Mesenchymal stem cell (in vitro differentiated cells and primary cell): ENCODE data around the gene TMEM141.

ENCODE experiments used
- DNase-seq: peaks from one replicate; pipeline ENCODE4 v3.0.0-alpha.2; 2013
- H2AFZ ChIP-seq: one replicate; pipeline ENCODE4 v1.6.1; 2013; ENCODE audit warnings: low read depth, mild to moderate bottlenecking, control low read depth, inconsistent platforms, low read length, moderate library complexity
- H2AK5ac ChIP-seq: 2 replicates; pipeline ENCODE4 v1.6.1; 2013; ENCODE audit warnings: low read length, moderate library complexity, mild to moderate bottlenecking, inconsistent platforms; ENCODE audit not compliant: severe bottlenecking
- H2BK120ac ChIP-seq: one replicate; pipeline ENCODE4 v1.6.1; 2013; ENCODE audit warnings: low read depth, mild to moderate bottlenecking, inconsistent platforms, low read length, moderate library complexity
- H2BK12ac ChIP-seq, 2 experiments: one replicate each; pipeline ENCODE4 v1.6.1; 2013; ENCODE audit warnings: inconsistent platforms in 2 of 2, low read length in 2 of 2, mild to moderate bottlenecking in 2 of 2, moderate library complexity in 2 of 2, control low read depth in 1 of 2
- H2BK15ac ChIP-seq: one replicate; pipeline ENCODE4 v1.6.1; 2013; ENCODE audit warnings: mild to moderate bottlenecking, low read depth, inconsistent platforms; ENCODE audit not compliant: poor library complexity, severe bottlenecking
- H2BK5ac ChIP-seq: 2 replicates; pipeline ENCODE4 v1.6.1; 2013; ENCODE audit warnings: low read depth, mild to moderate bottlenecking, low read length, control low read depth, inconsistent platforms; ENCODE audit not compliant: poor library complexity, severe bottlenecking
- H3K14ac ChIP-seq, 2 experiments: one replicate each; pipeline ENCODE4 v1.6.1; 2013; ENCODE audit warnings: inconsistent platforms in 2 of 2, low read length in 2 of 2, control low read depth in 1 of 2, mild to moderate bottlenecking in 1 of 2, moderate library complexity in 1 of 2
- H3K18ac ChIP-seq, 2 experiments: one replicate each; pipeline ENCODE4 v1.6.1; 2013; ENCODE audit warnings: inconsistent platforms in 2 of 2, low read length in 2 of 2, control low read depth in 1 of 2, low read depth in 1 of 2, mild to moderate bottlenecking in 1 of 2
- H3K23ac ChIP-seq, 2 experiments: one replicate each; pipeline ENCODE4 v1.6.1; 2013; ENCODE audit warnings: inconsistent platforms in 2 of 2, low read length in 2 of 2, mild to moderate bottlenecking in 2 of 2, moderate library complexity in 2 of 2, control low read depth in 1 of 2
- H3K27ac ChIP-seq: 2 replicates; pipeline ENCODE4 v1.5.1; 2013; ENCODE audit warnings: mild to moderate bottlenecking, moderate library complexity, low read length, control low read depth, inconsistent platforms; ENCODE audit not compliant: poor library complexity, severe bottlenecking
- H3K27me3 ChIP-seq, 2 experiments: 2 replicates each; pipeline versions ENCODE4 v1.6.1 to v1.7.0; 2013; ENCODE audit warnings: low read length in 2 of 2, mild to moderate bottlenecking in 2 of 2, moderate library complexity in 2 of 2, control low read depth in 1 of 2, inconsistent platforms in 1 of 2; ENCODE audit not compliant: control insufficient read depth in 1 of 2, insufficient read depth in 1 of 2
- H3K36me3 ChIP-seq, 2 experiments: 2 replicates each; pipeline versions ENCODE4 v1.6.1 to v1.7.0; 2013; ENCODE audit warnings: low read length in 2 of 2, control low read depth in 1 of 2, inconsistent platforms in 1 of 2, low read depth in 1 of 2, mild to moderate bottlenecking in 1 of 2; ENCODE audit not compliant: insufficient read depth in 2 of 2, control insufficient read depth in 1 of 2
- H3K4ac ChIP-seq, 2 experiments: one replicate each; pipeline ENCODE4 v1.6.1; 2013; ENCODE audit warnings: inconsistent platforms in 2 of 2, low read length in 2 of 2, mild to moderate bottlenecking in 2 of 2, moderate library complexity in 2 of 2, control low read depth in 1 of 2, low read depth in 1 of 2
- H3K4me1 ChIP-seq: 2 replicates; pipeline ENCODE4 v1.6.1; 2013; ENCODE audit warnings: low read depth, low read length, control low read depth; ENCODE audit not compliant: control insufficient read depth, insufficient read depth
- H3K4me2 ChIP-seq: 2 replicates; pipeline ENCODE4 v1.6.1; 2013; ENCODE audit warnings: low read length, mild to moderate bottlenecking, inconsistent platforms; ENCODE audit not compliant: poor library complexity, severe bottlenecking
- H3K4me3 ChIP-seq, 2 experiments: 2 replicates each; pipeline versions ENCODE4 v1.5.1 to v1.7.0; 2013; ENCODE audit warnings: low read length in 2 of 2, mild to moderate bottlenecking in 2 of 2, control low read depth in 1 of 2, low read depth in 1 of 2; ENCODE audit not compliant: insufficient read depth in 1 of 2
- H3K79me1 ChIP-seq: replicated peaks from 2 replicates; pipeline ENCODE4 v1.6.1; 2013; ENCODE audit warnings: mild to moderate bottlenecking, control low read depth, low read length, inconsistent platforms; ENCODE audit not compliant: poor library complexity, severe bottlenecking
- H3K9ac ChIP-seq: 2 replicates; pipeline ENCODE4 v1.7.0; 2013; ENCODE audit warnings: mild to moderate bottlenecking, low read length, moderate library complexity
- H3K9me3 ChIP-seq: 2 replicates; pipeline ENCODE4 v1.7.0; 2013; ENCODE audit warnings: mild to moderate bottlenecking, low read length; ENCODE audit not compliant: control insufficient read depth
- H4K8ac ChIP-seq: one replicate; pipeline ENCODE4 v1.6.1; 2013; ENCODE audit warnings: inconsistent platforms, mild to moderate bottlenecking, low read length, moderate library complexity
- H4K91ac ChIP-seq: one replicate; pipeline ENCODE4 v1.6.1; 2013; ENCODE audit warnings: mild to moderate bottlenecking, low read length, inconsistent platforms
- whole genome bisulfite sequencing: methylation state at CpG from one replicate; pipeline ENCODE4 v1.1.7; 2013; ENCODE audit warnings: mixed read lengths; 5-methylcytosine and 5-hydroxymethylcytosine counted together

The TMEM141 gene

DNA sequence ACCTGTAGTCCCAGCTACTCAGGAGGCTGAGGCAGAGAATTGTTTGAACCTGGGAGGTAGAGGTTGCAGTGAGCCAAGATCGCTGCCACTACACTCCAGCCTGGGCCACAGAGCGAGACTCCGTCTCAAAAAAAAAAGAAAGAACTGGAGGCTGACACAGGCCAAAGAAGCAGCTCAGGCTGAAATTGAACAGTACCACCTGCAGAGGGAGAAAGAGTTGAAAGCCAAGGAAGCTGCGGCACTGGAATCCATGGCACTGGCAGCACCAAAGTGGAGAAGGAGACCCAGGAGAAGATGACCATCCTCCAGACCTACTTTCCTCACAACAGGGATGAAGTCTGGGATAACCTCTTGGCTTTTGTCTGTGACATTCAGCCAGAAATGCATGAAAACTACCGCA, 11.3 kb upstream of the TMEM141 start:
- Histone ChIP-seq H3K4me1 (no peaks in the 10 kb centered on the region), H3K4me3 (no peak overlapping the region)

DNA sequence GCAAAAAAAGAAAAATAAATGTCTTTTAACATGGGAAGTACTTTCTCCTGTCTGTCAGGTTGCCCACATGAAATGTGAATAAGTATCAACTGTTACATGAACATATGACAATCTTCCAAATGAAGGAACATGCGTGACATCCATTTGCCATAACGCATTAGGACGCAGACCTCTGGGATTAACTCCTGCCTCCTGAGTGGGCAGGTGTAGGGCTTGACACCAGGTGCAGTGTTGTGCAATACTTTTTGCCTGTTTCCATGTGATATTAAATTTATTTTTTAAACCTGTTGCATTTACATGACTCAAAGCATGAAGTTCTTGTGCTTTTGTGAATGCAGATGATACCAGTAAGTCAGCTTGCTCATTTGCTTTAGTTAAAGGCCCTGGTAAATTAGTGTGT, 8.7 kb upstream of the TMEM141 start:
- no peak overlapping the region for H4K8ac ChIP-seq
- no peak overlapping the region for H3K4ac ChIP-seq
- no peak overlapping the region for H2BK12ac ChIP-seq
- no peak overlapping the region for H3K14ac ChIP-seq
- peaks cover 37 to 49% of the 10 kb centered on the region in 2 experiments for H3K27me3 ChIP-seq
- no peak overlapping the region for H3K23ac ChIP-seq
- H4K91ac ChIP-seq, result no peak overlapping the region
- no peaks in the 10 kb centered on the region for H3K79me1 ChIP-seq
- H2BK120ac ChIP-seq, result no peak overlapping the region
- 100% methylated on average over 2 of the region's 3 CpGs for WGBS
- no peak overlapping the region for H2AFZ ChIP-seq
- no peak overlapping the region for H3K18ac ChIP-seq
- no peak overlapping the region for H2BK5ac ChIP-seq
- H3K27ac ChIP-seq, result no peak overlapping the region
- no peak overlapping the region for H3K9ac ChIP-seq
- no peak for DNase-seq
- H3K4me1 ChIP-seq, result no peaks in the 10 kb centered on the region
- no peak overlapping the region for H2BK15ac ChIP-seq
- no peak overlapping the region for H3K4me3 ChIP-seq
- H2AK5ac ChIP-seq, result no peak overlapping the region
- H3K9me3 ChIP-seq, result no peaks in the 10 kb centered on the region
- no peaks in the 10 kb centered on the region for H3K36me3 ChIP-seq
- no peak overlapping the region for H3K4me2 ChIP-seq

More for the DNA sequence above, 11.3 kb upstream of the TMEM141 start:
- Histone ChIP-seq H3K9ac (no peak overlapping the region), H3K4me2 (no peak overlapping the region), H3K23ac (no peak overlapping the region), H3K79me1 (no peaks in the 10 kb centered on the region), H2AFZ (no peak overlapping the region), H2BK12ac (no peak overlapping the region), H2BK15ac (no peak overlapping the region), H2BK5ac (no peak overlapping the region), H4K91ac (no peak overlapping the region), H3K27ac (no peak overlapping the region), H3K27me3 (peaks cover 32 to 60% of the 10 kb centered on the region in 2 experiments), H3K36me3 (no peaks in the 10 kb centered on the region), H2BK120ac (no peak overlapping the region), H3K4ac (no peak overlapping the region), H3K18ac (no peak overlapping the region), H3K9me3 (no peaks in the 10 kb centered on the region), H2AK5ac (no peak overlapping the region), H3K14ac (no peak overlapping the region), H4K8ac (no peak overlapping the region)
- DNase-seq, result no peak
- 92% methylated on average over 5 of the region's 5 CpGs for WGBS

DNA sequence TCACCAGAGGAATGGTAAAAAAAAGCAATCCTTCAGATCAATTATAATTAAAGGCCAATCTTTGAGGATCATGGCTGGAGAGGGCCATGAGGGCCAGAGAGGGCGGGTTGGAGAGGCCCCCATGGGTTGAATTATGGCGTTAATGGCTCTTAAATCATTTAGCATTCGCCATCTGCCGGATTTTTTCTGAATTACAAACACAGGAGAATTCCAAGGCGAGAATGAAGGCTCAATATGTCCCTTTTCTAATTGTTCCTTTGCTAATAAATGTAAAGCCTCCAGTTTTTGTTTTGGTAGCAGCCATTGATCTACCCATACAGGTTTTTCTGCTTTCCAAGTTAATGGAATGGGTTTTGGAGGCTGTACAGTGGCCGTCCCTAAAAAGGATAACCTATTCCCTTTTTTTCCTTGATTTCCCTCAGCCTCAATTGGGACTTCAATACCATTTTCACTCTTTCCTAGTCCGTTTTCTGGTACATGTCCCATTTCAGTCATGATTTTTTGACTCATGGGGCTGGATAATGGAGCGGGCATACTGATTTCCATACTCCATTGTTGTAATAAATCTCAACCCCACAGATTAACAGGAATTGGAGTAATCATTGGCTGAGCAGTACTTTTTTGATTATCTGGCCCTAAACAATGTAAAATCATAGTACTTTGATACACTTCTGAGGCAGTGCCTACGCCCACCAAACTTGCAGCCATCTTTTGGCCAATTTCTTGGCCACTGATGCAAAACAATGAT, 6.7 kb upstream of the TMEM141 start:
- 27% methylated on average over 9 of the region's 9 CpGs for WGBS
- H3K27me3 ChIP-seq, result peaks cover 18 to 30% of the 10 kb centered on the region in 2 experiments
- H2BK15ac ChIP-seq, result no peak overlapping the region
- no peaks in the 10 kb centered on the region for H3K79me1 ChIP-seq
- H3K18ac ChIP-seq, result no peak overlapping the region
- H4K91ac ChIP-seq, result no peak overlapping the region
- no peak overlapping the region for H3K27ac ChIP-seq
- H2BK120ac ChIP-seq, result no peak overlapping the region
- H3K23ac ChIP-seq, result no peak overlapping the region
- no peak overlapping the region for H2AFZ ChIP-seq
- no peaks in the 10 kb centered on the region for H3K4me1 ChIP-seq
- DNase-seq, result peak; percentile 53
- no peak overlapping the region for H3K4me3 ChIP-seq
- H2BK12ac ChIP-seq, result no peak overlapping the region
- H2AK5ac ChIP-seq, result no peak overlapping the region
- H3K4me2 ChIP-seq, result no peak overlapping the region
- no peak overlapping the region for H4K8ac ChIP-seq
- H3K9me3 ChIP-seq, result no peaks in the 10 kb centered on the region
- no peak overlapping the region for H3K14ac ChIP-seq
- no peak overlapping the region for H3K4ac ChIP-seq
- no peak overlapping the region for H2BK5ac ChIP-seq
- H3K36me3 ChIP-seq, result no peaks in the 10 kb centered on the region
- H3K9ac ChIP-seq, result no peak overlapping the region

DNA sequence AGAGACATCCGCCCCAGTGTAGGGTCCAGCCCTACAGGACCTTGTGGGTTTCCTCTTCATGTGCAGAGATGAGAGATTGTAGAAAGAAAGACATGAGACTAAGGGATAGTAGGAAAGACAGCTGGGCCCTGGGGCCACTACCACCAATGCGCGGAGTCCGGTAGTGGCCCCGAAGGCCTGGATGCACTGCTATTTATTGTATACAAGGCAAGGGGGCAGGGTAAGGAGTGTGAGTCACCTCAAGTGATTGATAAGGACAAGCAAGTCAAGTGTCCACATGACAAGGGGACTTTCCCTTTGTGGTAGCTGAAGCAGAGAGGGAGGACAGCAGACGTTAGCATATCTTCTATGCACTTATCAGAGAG, 6.2 kb upstream of the TMEM141 start:
- peaks cover 15 to 25% of the 10 kb centered on the region in 2 experiments for H3K27me3 ChIP-seq
- H3K9me3 ChIP-seq, result no peaks in the 10 kb centered on the region
- no peak overlapping the region for H3K9ac ChIP-seq
- no peak overlapping the region for H2AFZ ChIP-seq
- H3K18ac ChIP-seq, result no peak overlapping the region
- no peak overlapping the region for H3K4me2 ChIP-seq
- no peak overlapping the region for H3K23ac ChIP-seq
- no peak overlapping the region for H2BK5ac ChIP-seq
- DNase-seq, result peak; percentile 71
- no peak overlapping the region for H2BK120ac ChIP-seq
- WGBS, result 89% methylated on average over 5 of the region's 6 CpGs
- no peaks in the 10 kb centered on the region for H3K4me1 ChIP-seq
- no peak overlapping the region for H3K27ac ChIP-seq
- peak overlapping the region in 1 of 2 experiments; percentile 32 for H2BK12ac ChIP-seq
- no peak overlapping the region for H2BK15ac ChIP-seq
- no peak overlapping the region for H4K91ac ChIP-seq
- no peak overlapping the region for H3K4ac ChIP-seq
- no peaks in the 10 kb centered on the region for H3K79me1 ChIP-seq
- H3K14ac ChIP-seq, result no peak overlapping the region
- no peaks in the 10 kb centered on the region for H3K36me3 ChIP-seq
- H3K4me3 ChIP-seq, result no peak overlapping the region
- H4K8ac ChIP-seq, result no peak overlapping the region
- H2AK5ac ChIP-seq, result no peak overlapping the region
